NK-92 (cell line): ENCODE results near the gene KCNIP2.
"Not testable (repeated sequence)": the region's sequence is repeated elsewhere in the genome, so short reads cannot be mapped to it uniquely, and the experiment has no call there.

Experiments
- DNase-seq: peaks from one replicate; lab custom pipeline; 2025; ENCODE audit not compliant: unreplicated experiment; lab: John Stamatoyannopoulos, UW

KCNIP2 gene

DNA sequence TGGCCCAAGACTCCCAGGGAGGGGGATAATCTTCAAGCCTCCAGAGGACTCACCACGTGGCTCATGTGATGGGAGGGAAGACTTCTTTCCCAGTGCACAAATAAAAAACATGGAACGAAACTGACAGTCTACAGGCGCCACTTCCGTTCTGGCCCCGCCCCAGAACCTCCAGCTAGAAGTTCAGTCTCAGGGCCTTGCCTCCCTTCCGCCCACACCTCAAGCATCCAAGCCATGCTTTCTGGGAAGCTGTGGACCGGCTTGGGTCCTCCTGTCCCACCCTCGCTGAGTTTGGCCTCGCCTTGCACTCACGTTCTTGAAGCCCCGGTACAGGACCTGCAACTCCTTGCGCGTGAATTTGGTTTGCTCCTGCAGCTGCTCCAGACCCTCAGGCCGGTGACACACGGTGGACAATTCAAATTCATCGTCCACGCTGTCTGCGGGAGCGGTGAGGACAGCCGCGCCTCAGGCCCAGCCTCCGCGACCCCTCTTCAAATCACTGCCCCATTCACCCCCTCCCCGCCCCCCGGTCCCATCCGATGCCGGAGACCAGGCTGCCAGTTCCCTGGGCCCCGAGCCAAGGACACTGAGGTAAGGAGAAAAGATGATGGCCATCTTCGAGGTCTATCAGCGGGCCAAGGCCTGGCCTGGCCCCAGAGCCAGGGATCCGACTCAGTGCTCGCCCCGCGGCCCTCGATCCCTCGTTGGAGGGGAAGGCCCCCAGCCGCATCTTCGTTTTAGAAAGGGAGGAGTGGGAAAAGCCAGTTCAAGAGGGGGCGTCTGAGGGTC lies 14.6 kb downstream of the KCNIP2 start:
- no peak for DNase-seq

DNA sequence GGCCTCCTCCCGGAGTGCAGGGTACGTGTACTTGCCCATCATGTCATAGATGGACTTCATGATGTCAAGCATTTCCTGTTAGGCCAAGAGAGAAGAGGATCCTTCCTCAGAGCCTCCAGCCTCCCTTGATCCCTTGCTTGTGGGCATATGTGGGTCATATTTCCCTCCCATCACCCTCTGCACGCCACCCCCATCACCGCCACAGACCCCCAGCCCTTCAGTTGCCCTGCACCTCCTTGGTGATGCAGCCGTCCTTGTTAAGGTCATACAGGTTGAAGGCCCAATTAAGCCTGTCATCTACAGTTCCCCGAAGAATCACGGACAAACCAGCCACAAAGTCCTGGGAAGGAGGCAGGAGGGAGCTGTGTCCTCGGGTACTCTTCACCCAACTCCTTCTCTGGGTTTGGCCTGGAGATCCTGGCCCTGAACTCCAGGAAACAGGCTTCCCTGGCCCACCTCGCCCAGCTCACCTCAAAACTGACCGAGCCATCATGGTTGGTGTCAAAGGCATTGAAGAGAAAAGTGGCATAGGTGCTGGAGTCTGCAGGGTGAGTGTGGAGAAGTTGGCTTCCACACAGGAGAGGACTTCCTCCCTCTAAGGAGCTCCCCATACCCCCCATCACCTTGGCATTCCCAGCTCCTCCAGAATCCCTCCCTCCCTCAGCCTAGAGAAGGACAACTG lies 15.5 kb downstream of the KCNIP2 start:
- DNase-seq = no peak

DNA sequence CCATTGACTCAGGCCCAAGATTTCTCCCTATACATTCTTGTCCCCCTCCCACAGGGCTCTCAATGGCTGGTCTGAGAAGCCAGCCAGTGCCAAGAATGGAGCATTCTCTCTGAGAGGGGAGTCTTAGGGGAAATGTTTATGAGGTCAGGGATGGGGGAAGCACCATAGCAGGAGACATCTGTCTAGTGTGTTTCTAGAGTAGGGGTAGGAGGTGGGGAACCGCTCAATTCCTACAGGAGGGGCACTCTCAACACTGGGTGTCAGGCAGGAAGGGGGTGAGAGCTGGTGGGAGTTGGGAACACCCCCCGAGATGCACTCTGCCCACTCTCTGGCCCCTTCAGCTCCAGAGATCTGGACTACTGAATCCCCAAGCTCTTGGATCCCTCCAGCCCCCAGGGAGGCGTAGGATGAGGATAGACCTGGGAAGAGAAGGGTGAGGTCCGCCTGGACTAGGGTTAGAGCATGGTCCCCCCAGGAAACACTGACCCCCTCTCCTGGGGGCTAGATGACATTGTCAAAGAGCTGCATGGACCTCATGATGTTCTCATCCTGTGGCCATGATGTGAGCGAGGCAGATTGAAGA lies 16.7 kb downstream of the KCNIP2 start:
- no peak for DNase-seq

DNA sequence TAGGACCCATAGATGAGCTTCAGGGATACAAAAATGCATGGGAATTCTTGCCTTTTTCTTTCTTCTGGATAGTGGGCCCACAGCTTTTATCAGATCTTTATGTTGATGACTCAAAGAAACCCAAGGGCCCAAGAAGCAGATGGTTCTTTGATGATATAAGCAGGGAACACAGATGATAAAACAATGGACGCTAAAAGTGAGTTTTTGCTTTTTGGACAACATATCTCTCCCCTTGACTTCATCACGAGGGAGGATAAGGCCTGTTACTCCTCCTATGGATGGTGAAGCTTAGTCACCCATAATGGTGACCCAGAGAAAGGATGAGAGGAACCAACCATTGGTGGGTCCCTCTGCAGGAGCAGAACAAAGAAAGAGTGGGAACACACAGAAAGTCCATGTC lies 18.9 kb downstream of the KCNIP2 start:
- no peak for DNase-seq

DNA sequence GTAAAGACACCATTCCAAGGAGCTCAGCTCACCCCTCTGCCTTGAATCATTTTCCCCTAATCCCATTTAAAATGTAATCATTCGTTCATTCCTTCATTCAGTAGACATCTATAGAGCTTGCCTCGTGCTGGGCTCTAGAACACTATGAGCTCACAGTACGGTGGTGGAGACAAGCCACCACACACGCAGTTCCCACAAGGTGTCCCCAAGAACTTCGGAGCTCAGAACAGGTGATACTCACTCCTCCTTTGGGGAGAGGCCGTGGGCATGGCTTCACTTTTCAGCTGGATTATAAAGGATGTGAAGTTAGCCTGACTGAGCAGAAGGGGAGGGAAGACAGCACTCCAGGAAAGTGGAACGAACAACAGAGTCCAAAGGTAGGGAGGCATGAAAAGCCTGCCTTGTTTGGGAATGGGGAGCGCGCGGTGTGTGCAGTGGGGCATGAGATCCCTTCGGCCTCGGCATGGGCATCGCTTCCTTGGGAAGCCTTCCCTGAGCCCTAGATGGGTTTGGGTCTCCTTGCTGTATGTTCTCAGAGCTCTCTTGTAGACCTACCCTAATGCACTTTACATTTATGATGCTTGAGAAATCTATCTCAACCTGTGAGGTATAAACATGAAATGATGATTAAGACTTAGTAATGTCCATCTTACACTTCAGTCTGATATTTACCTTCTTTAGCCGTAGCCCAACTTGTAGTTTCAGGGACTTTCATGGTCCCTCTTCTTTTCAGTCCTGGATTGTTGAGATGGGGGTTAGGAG lies 24.5 kb downstream of the KCNIP2 start:
- DNase-seq = no peak

DNA sequence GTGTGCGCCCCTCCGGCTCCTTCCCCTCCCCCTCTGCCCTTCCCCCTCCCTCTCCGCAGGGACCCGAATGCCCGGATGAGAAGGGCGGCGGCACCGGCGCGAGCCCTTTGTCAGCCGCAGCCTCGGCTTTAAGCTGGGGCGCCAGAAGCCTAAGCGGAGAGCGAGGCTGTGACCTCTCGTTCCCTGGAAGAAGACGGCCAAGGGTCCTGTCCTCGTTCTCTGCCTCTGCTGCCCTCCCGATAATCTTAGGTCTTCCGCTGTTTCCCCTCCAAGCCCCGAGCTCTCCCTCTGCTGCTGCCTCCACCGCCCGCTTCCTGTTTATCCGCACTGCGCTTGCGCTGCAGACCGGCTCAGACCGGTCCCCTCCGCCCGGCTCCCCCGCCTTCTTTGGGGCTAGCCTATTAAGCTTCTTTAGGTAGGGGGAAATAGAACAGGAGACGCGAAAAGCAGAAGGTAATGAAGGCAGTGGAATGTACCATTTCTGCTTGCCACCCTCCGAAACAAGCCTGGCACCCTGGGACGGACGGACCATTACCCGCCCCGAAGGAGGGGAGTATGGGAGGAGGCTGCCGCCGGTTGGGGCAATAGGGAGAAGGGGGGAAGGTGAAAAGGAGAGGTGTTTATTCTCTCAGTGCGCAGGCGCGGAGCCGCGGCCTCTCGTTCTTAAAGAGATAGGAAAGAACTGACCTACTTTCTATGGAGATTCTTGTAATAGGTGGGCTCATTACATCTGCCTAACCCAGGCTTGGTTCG lies 25.3 kb downstream of the KCNIP2 start, which contains the start of gene OGA:
Gene OGA, minus strand, starts transcription at position 326 of the 753 bp plus-strand sequence. CDS start 422 bp downstream, outside the sequence.
- DNase-seq = peak; percentile 99

DNA sequence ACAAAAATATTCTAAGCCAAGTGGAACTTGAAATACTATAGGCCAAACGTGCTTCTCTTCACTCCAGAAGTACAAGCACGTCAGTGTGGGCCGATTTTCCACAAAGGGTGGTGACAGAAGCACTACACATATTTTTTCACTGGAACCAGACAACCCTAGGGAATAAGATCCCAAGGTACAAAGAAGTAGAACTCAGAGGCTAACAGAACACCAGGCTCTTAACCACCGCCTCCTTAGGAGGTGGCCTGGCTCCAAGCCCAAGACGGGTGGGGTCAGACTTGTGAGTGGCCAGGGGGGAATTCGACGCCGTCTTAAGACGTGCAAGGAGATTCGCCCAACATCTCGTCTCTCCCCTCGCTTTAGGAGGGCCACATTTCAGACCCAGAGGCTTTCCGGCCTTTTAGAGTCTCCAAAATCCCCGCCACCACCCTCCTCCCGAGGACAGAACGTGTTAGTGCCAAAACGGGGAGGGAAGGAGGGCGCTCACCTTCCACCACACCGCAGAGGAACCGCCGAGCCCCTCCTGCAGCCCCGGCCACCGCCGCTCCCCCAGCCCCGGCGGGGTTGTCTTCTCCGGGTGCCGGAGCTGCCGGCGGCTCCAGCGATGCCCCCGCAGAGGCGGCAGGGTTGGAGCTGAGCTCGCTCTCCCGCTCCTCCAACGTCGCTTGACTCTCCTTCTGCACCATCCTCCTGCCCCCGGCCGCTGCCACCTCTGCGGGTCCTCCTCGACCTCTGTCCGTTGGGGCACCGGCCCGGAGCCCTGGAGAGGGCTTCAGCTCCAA lies 26.1 kb downstream of the KCNIP2 start:
- DNase-seq = no peak

DNA sequence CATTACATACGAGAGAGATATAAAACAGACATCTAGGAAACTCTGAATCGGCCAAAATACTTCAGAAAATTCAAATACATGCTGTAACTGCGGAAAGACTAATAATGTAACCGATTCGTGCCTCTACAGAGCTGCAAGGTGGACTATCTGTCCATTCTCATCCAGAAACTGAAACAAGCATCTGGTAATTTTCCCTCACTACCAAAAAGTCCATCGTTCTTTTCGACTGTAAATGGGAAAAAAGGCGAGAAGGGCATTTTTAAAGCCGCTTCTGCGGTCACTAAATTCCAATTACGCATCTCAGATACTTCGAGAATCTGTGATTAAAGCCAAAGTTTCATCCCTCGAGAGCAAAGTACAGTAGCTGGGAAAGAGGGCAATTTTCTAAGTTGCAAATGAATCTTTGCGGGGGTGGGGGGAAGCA lies 26.7 kb downstream of the KCNIP2 start:
- DNase-seq = no peak

DNA sequence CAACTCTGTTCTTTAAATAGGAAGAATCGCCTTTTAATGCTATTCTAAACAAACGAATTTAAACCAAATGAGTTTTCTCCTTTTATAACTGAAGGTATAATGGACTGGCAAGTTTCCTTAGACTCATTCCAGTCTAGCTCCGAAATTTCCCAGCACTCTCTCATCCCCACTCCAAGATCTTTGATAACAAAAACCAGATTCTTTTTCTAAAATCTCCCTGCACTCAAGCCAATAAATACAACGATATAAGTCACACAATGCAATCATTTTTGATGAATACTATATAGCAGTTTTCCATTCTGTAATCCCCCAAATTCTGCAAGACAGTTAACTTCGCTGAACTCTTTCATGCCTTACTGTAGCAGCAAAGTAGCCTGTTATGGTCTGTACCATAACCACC lies 27.2 kb downstream of the KCNIP2 start:
- no peak for DNase-seq

DNA sequence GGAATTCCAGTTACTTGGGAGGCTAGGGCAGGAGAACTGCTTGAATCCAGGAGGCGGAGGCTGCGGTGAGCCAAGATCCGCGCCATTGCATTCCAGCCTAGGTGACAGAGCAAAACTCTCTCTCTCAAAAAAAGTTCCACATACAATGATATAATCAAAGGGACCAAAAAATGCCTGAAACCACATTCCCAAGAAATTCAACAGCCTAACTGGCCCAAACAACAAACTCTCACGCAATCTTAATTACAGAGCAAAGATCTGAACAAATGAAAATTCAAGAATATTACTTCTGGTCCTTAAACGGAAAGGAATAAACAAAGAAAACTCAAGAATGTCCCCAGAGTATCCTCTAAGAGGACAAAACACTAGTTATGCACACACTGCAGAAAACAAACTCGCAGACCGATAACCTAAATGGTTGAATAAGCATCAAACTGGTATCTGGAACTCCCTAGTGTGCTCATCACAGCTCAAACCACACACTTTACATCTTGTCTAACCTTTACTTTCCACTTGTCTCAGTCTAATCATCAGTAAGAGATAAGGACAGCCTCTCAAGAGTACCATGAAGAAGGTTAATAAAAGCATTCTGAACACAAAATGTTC lies 29.0 kb downstream of the KCNIP2 start:
- DNase-seq = no peak

DNA sequence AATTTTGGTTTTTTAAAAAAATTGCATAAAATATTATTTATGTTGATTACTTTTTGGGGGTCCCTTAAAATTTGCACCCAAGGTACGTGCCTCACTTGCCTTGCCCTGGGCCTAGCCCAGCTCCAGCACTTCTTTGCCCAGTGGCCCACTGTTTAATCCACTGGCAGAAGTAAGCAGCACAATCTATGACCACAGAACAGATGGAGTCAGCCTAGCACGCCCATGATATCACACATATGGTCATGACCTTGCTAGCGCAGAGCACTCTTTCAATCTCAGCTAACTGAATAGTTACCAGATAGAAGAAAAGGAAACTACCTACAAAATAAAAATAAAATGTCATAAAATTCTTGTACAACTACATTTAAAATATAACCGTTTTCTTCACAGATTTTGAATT lies 31.0 kb downstream of the KCNIP2 start:
- no peak for DNase-seq

DNA sequence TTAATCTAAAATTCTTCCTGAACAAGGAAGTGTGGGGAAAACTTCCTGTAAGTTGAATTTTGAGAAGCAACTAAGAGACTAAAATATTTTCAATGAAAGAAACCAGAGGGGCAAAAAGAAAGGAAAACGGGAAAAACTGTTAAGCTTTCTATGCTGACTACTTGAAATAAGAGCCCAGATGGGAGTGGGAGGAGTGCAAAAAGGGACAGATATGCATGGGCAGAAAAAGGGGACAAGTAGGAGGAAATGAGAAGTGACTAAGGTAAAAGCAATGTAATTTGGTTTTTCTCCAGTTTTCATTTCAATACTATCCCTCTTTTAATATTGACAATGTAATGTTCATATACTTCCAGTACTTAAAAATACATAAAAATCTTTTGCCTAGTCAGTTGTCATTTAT lies 36.4 kb downstream of the KCNIP2 start:
- DNase-seq = no peak

DNA sequence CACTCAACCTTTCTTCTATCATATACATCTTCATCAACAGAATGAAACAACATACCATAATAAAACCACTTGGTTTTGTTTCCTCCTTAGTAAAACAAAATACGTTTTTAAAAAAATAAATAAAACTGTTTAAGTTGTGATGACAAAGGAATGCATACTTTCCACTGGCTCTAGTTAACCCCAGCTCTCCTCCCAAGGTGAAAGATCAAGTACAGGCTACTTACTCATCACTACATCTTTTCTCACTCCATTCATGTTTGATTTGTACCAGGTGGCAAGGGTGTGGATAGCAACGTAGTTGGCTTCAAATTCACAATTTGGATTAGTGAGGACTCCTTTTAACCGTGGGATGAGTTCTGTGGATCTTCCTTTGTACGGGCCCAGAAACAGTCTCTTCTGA lies 40.1 kb downstream of the KCNIP2 start:
- no peak for DNase-seq

DNA sequence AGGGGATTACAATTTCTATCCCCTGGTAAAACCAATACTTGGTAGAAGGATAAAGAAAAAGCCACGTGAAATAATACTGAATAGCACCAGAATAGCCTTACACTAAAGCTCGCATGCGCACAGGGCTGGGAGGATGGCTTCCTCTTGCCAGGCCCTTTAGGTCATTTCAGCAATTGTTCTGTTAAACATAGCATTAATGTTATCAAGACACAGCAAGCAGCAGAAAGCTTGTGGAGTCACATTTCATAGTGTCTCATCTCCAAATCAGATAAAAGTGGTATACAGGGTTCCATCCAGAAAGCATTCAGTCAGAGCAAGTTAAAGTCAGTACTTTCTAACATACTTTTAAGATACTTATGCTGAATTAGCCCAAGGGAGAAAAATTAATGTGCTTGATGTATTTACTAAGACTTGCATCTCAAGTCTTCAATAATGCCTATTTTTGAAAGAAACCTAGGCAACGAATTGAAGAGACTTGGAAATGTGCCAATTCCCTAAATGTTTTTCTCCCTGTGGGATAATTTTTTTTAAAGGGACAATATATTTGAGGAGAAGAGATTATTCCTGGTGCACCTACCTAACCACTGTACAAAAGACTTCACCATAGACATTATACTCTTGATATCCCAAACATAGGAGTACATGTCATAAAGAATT lies 46.1 kb downstream of the KCNIP2 start:
- DNase-seq = no peak

DNA sequence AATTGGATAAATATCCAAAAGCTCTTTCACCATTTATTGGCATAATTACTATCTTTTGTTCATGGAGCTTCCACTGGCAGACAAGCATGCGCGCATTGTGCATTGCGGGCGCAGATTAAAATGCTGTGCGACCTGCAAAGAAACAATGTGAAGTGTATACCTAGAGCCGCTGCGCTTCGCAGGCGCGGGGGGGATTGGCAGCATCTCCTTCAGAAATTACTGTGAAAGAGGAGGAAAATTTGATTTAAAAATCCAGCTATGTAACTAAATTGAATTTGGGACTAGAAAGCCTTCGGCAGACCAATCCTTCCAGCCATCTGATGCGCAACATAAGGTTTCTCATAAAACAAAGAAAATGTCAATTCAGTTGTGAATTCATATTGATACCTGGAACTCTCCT lies 50.1 kb downstream of the KCNIP2 start:
- DNase-seq = no peak

DNA sequence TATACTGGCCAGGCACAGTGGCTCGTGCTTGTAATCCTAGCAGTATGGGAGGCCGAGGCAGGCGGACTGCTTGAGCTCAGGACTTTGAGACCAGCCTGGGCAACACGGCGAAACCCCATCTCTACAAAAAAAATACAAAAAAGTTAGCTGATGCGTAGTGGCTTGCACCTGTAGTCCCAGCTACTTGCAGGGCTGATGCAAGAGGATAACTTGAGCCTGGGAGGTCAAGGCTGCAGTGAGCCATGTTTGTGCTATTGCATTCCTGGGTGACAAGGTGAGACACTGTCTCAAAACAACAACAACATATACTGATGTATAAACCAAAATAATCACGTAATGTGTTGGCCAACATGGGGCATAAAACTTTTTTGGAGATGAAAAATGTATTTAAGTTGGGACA lies 53.9 kb downstream of the KCNIP2 start:
- DNase-seq = no peak

DNA sequence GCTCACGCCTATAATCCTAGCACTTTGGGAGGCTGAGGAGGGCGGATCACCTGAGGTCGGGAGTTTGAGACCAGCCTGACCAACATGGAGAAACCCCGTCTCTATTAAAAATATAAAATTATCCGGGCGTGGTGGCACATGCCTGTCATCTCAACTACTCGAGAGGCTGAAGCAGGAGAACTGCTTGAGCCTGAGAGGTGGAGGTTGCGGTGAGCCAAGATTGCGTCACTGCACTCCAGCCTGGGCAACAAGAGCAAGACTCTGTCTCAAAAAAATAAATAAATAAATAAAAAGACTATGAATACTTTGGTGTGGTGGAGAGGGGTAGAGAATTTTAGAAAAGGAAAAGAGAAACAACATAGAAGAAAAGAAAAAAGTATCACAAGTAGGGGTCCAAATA lies 54.4 kb downstream of the KCNIP2 start:
- DNase-seq = not testable (repeated sequence)

DNA sequence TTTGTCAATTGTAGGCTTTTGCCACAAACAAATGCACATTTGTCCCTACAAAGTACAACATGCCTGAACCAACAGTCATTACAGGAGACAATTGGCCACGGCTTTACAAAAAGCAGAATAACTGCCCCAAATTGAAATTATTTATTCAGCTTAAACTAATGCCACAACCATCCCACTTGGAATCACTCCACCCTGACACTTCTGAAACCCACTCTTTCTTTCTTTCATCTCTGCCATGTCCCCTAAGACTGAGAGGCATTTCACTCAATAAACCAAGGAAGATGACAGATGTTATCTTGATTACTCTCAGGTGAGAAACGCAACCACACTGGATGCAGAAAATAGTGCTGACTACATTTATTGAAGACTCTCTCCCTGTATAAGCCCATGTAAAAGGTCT lies 57.8 kb downstream of the KCNIP2 start:
- DNase-seq = no peak

DNA sequence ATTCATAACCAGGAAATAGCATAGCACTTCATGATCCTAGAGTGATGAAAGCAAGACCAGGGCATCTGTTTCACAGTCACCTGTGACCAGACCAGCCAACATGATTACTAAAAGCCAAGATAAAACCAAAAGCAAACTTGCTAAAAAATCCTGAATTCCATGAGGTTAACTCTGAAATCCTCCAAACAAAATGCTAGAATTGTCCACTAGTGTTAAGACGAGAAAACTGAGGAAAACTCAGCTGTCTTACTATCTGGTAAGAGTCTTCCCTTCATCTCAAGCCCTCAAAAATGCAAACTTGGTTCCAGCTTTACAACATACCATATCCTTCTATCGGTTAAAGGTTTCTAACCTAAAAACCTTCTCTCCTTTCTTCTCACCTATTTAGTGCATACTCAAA lies 59.0 kb downstream of the KCNIP2 start:
- DNase-seq = no peak
